IMR-90 (cell line): ENCODE data around the gene DNAJC7. TPM values are rescaled to one million over a fixed set of nuclear protein-coding genes. Genes with fewer than 3 reads are reported as not detected.

Source experiments
- ATAC-seq: fragments of 200-7000 bp; cut with Tn5 transposase; 2 replicates; pipeline ENCODE4 v1.9.1; 2020; ENCODE audit warnings: low read depth, mild to moderate bottlenecking, moderate library complexity
- BruUV-seq: library from RNA; stranded (reverse); fragments of 400-500 nt; replicated peaks from 2 replicates; lab custom pipeline; 2021; lab: Mats Ljungman, UMichigan
- CTCF ChIA-PET: fragments of 300-600 bp; formaldehyde crosslinking; extraction: SDS; loops from one replicate; lab custom pipeline; 2021; ENCODE audit warnings: antibody characterized with exemption; lab: Yijun Ruan, JAX
- POLR2A ChIA-PET: fragments of 300-600 bp; sonication (Branson Sonifier 250); formaldehyde crosslinking; loops from one replicate; lab custom pipeline; 2022; ENCODE audit warnings: antibody characterized with exemption; ENCODE audit not compliant: unreplicated experiment; lab: Charles Lee
- DNase-seq: peaks from one replicate; pipeline ENCODE4 v3.0.0; 2013
- H2AFZ ChIP-seq: replicated peaks from 2 replicates; pipeline ENCODE3; 2013; ENCODE audit warnings: low read length, mild to moderate bottlenecking; ENCODE audit not compliant: poor library complexity
- H2AK5ac ChIP-seq: 2 replicates; pipeline ENCODE4 v1.6.1; 2013; ENCODE audit warnings: low read depth, low read length, inconsistent platforms
- H2AK9ac ChIP-seq: replicated peaks from 2 replicates; pipeline ENCODE3; 2013; ENCODE audit warnings: mild to moderate bottlenecking, low read depth, low read length, moderate library complexity; ENCODE audit not compliant: poor library complexity
- H2BK120ac ChIP-seq: 2 replicates; pipeline ENCODE4 v1.6.1; 2013; ENCODE audit warnings: low read depth, low read length, inconsistent platforms
- H2BK15ac ChIP-seq: 3 replicates; pipeline ENCODE4 v1.6.1; 2013; ENCODE audit warnings: low read depth, low read length, inconsistent platforms
- H2BK20ac ChIP-seq: 2 replicates; pipeline ENCODE4 v1.6.1; 2013; ENCODE audit warnings: low read depth, mild to moderate bottlenecking, inconsistent platforms, low read length, moderate library complexity
- H2BK5ac ChIP-seq: 2 replicates; pipeline ENCODE4 v1.6.1; 2013; ENCODE audit warnings: mild to moderate bottlenecking, low read depth, low read length, inconsistent platforms; ENCODE audit not compliant: poor library complexity, severe bottlenecking
- H3K14ac ChIP-seq: replicated peaks from 2 replicates; pipeline ENCODE4 v1.6.1; 2013; ENCODE audit warnings: low read depth, low read length, inconsistent platforms
- H3K18ac ChIP-seq: 2 replicates; pipeline ENCODE4 v1.6.1; 2013; ENCODE audit warnings: low read depth, low read length, control low read depth
- H3K23ac ChIP-seq: 2 replicates; pipeline ENCODE4 v1.6.1; 2013; ENCODE audit warnings: low read depth, low read length, inconsistent platforms
- H3K27ac ChIP-seq: 2 replicates; pipeline ENCODE4 v1.5.1; 2013; ENCODE audit warnings: mild to moderate bottlenecking, control low read depth, low read length; ENCODE audit not compliant: insufficient read depth
- H3K27me3 ChIP-seq: 2 replicates; pipeline ENCODE4 v1.6.1; 2013; ENCODE audit warnings: low read length; ENCODE audit not compliant: control insufficient read depth, insufficient read depth
- H3K36me3 ChIP-seq: 2 replicates; pipeline ENCODE4 v1.6.1; 2013; ENCODE audit warnings: low read length, mixed read lengths; ENCODE audit not compliant: control insufficient read depth, insufficient read depth
- H3K4ac ChIP-seq: 2 replicates; pipeline ENCODE4 v1.6.1; 2013; ENCODE audit warnings: low read depth, low read length, inconsistent platforms
- H3K4me1 ChIP-seq: 2 replicates; pipeline ENCODE4 v1.6.1; 2013; ENCODE audit warnings: low read length, mixed read lengths; ENCODE audit not compliant: control insufficient read depth, insufficient read depth
- H3K4me2 ChIP-seq: 2 replicates; pipeline ENCODE4 v1.6.1; 2013; ENCODE audit warnings: low read depth, mild to moderate bottlenecking, control low read depth, low read length, moderate library complexity
- H3K4me3 ChIP-seq: 2 replicates; pipeline ENCODE4 v1.5.1; 2013; ENCODE audit warnings: low read depth, mild to moderate bottlenecking, control low read depth, low read length, moderate library complexity; ENCODE audit not compliant: insufficient read depth
- H3K56ac ChIP-seq: 2 replicates; pipeline ENCODE4 v1.6.1; 2013; ENCODE audit warnings: low read length, inconsistent platforms; ENCODE audit not compliant: insufficient read depth; ENCODE audit errors: extremely low read depth
- H3K79me1 ChIP-seq, 2 experiments: 2 replicates each; pipeline ENCODE4 v1.6.1; 2013; ENCODE audit warnings: low read length in 2 of 2, inconsistent platforms in 1 of 2, low read depth in 1 of 2
- H3K9ac ChIP-seq: 2 replicates; pipeline ENCODE4 v1.6.1; 2013; ENCODE audit warnings: low read depth, low read length, control low read depth
- H3K9me1 ChIP-seq: 2 replicates; pipeline ENCODE4 v1.6.1; 2013; ENCODE audit warnings: low read length, inconsistent platforms; ENCODE audit not compliant: insufficient read depth
- H3K9me3 ChIP-seq: 2 replicates; pipeline ENCODE4 v1.6.1; 2013; ENCODE audit warnings: low read length; ENCODE audit not compliant: control insufficient read depth, insufficient read depth
- H4K20me1 ChIP-seq: 2 replicates; pipeline ENCODE4 v1.6.1; 2013; ENCODE audit warnings: low read length, inconsistent platforms; ENCODE audit not compliant: insufficient read depth
- H4K5ac ChIP-seq: 2 replicates; pipeline ENCODE4 v1.6.1; 2013; ENCODE audit warnings: mild to moderate bottlenecking, low read depth, low read length, control low read depth
- H4K8ac ChIP-seq, 2 experiments: 2 replicates each; pipeline ENCODE4 v1.6.1; 2013; ENCODE audit warnings: low read depth in 2 of 2, low read length in 2 of 2, control low read depth in 1 of 2, inconsistent platforms in 1 of 2
- H4K91ac ChIP-seq: 2 replicates; pipeline ENCODE4 v1.6.1; 2013; ENCODE audit warnings: low read depth, low read length, inconsistent platforms; ENCODE audit not compliant: insufficient read depth
- BHLHE40 ChIP-seq: fragments of 150-350 bp; IDR thresholded peaks from 2 replicates; pipeline ENCODE4 v1.6.1; 2016; ENCODE audit warnings: mild to moderate bottlenecking, low read depth, low read length
- CHD1 ChIP-seq: IDR thresholded peaks from 2 replicates; pipeline ENCODE4 v1.6.1; 2012; ENCODE audit warnings: low read depth, low read length, improper control_type of control experiment
- ELK1 ChIP-seq: fragments of 150-350 bp; IDR thresholded peaks from 2 replicates; pipeline ENCODE4 v1.6.1; 2016; ENCODE audit warnings: low read depth, mild to moderate bottlenecking, low read length, moderate library complexity, borderline replicate concordance
- FOS ChIP-seq: fragments of 150-350 bp; IDR thresholded peaks from 2 replicates; pipeline ENCODE4 v1.6.1; 2016; ENCODE audit warnings: low read depth, low read length
- MXI1 ChIP-seq: IDR thresholded peaks from 2 replicates; pipeline ENCODE4 v1.6.1; 2012; ENCODE audit warnings: low read depth, mild to moderate bottlenecking, low read length, moderate library complexity, borderline replicate concordance
- RAD21 ChIP-seq: IDR thresholded peaks from 2 replicates; pipeline ENCODE4 v1.6.1; 2012; ENCODE audit warnings: low read length, improper control_type of control experiment
- RCOR1 ChIP-seq: IDR thresholded peaks from 2 replicates; pipeline ENCODE4 v1.6.1; 2012; ENCODE audit warnings: mild to moderate bottlenecking, low read length, improper control_type of control experiment; ENCODE audit not compliant: insufficient replicate concordance
- SMC3 ChIP-seq: fragments of 150-350 bp; IDR thresholded peaks from 2 replicates; pipeline ENCODE4 v1.6.1; 2016; ENCODE audit warnings: low read depth, mild to moderate bottlenecking, antibody characterized with exemption, low read length, moderate library complexity
- WGBS, 2 experiments: methylation state at CpG; one replicate each; pipeline versions ENCODE4 v1.1.5 to v1.1.7; 2013; ENCODE audit warnings: missing lambda C conversion rate in 2 of 2; ENCODE audit not compliant: insufficient read length in 1 of 2; ENCODE audit errors: extremely low coverage in 2 of 2; 5-methylcytosine and 5-hydroxymethylcytosine counted together
- dilution Hi-C: fragments of 300-500 bp; cut with HindIII; formaldehyde crosslinking; loops from one replicate; pipeline ENCODE4 v1.14.3; 2018; ENCODE audit warnings: low sequenced_read_pairs; ENCODE audit not compliant: unreplicated experiment
- in situ Hi-C: fragments of 300-500 bp; cut with MboI; formaldehyde crosslinking; loops from 3 replicates; pipeline ENCODE4 v1.14.3; 2019; ENCODE audit warnings: low sequenced_read_pairs, inconsistent platforms, mixed read lengths
- intact Hi-C: fragments of 100-400 bp; cut with micrococcal nuclease; formaldehyde crosslinking; loops from 2 replicates; pipeline ENCODE4 v1.10.0; 2022
- polyA plus RNA-seq, 3 experiments: library from polyadenylated mRNA; depleted of rRNA; stranded (reverse); fragments of >200 nt; gene quantifications; 2 replicates each; pipeline ENCODE4 v1.2.3, GENCODE V29; 2012; ENCODE audit warnings: low replicate concordance in 1 of 3
- total RNA-seq: library from RNA; depleted of rRNA; stranded (reverse); fragments of >200 nt; gene quantifications from 2 replicates; pipeline ENCODE4 v1.2.3, GENCODE V29; 2012

The DNAJC7 gene
- total and polyA plus RNA-seq, 2 of the 4 experiments (the other 2 are of a cell fraction): 49.3 to 71.7 TPM

GRCh38 chr17:41943492-41943891 lies 73.7 kb downstream of the DNAJC7 start:
- no peak for ATAC-seq
- no peak overlapping the region for H4K91ac ChIP-seq
- intact Hi-C loops: no loop called here

More at GRCh38 chr17:41943492-41943891, 73.7 kb downstream of the DNAJC7 start:
- Histone ChIP-seq H3K27ac (no peak overlapping the region), H4K5ac (no peak overlapping the region), H3K9ac (no peak overlapping the region), H2BK5ac (no peak overlapping the region), H3K56ac (no peak overlapping the region), H2AK5ac (no peak overlapping the region), H3K4me1 (no peaks in the 10 kb centered on the region), H2AK9ac (no peak overlapping the region), H3K14ac (no peak overlapping the region), H4K20me1 (no peaks in the 10 kb centered on the region), H3K79me1 (no peaks in the 10 kb centered on the region), H3K9me3 (no peaks in the 10 kb centered on the region), H4K8ac (no peak overlapping the region), H3K4ac (no peak overlapping the region), H3K23ac (no peak overlapping the region), H3K36me3 (no peaks in the 10 kb centered on the region), H3K9me1 (no peaks in the 10 kb centered on the region; the same call in 1 of the 2 replicates), H3K4me3 (no peak overlapping the region), H3K4me2 (no peak overlapping the region), H2BK15ac (no peak overlapping the region), H2AFZ (no peak overlapping the region), H3K27me3 (no peaks in the 10 kb centered on the region), H2BK20ac (no peak overlapping the region), H2BK120ac (no peak overlapping the region), H3K18ac (no peak overlapping the region)
- dilution Hi-C loops: no loop called here
- ChIA-PET CTCF (no interaction called here), POLR2A (no interaction called here)
- no peak for DNase-seq
- BruUV-seq: no TSS peak
- in situ Hi-C loops: no loop called here
- WGBS, 2 experiments: 100% methylated on average over 2 of the region's 3 CpGs; no CpG with 5 or more reads in 1 of the 2 experiments
- TF ChIP-seq ELK1 (no peak), BHLHE40 (no peak), FOS (no peak), RAD21 (no peak), RCOR1 (no peak), MXI1 (no peak), SMC3 (no peak), CHD1 (no peak)
